ENCODE data around the gene ACCS.

Gene ACCS

DNA sequence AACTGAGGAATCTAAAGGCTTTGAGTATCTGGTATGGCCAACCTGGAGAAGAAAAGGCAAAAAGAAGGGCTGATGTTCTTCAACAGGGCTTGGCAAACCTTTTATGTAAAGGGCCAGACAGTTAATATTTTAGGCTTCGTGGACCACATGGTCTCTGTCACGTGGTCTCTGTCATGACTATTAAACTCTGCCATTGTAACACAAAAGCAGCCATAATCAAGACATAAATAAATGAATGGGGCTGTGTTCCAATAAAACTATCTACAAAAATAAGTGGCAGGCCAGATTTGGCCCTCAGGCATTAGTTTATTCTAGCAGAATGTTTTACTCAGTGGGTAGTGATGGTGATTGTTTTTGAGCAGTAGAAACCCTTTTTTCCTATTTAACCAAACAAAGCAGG lies 18.8 kb upstream of the ACCS start:
- Histone ChIP-seq H3K9me3 (ENCODE audit: insufficient read depth, low read depth, low read length) (no peaks in the 10 kb centered on the region), H3K27ac (ENCODE audit: low read length) (no peak overlapping the region), H3K4me1 (ENCODE audit: insufficient read depth, low read length) (no peaks in the 10 kb centered on the region), H3K9ac (ENCODE audit: low read depth, low read length) (no peak overlapping the region), H3K36me3 (ENCODE audit: insufficient read depth, low read depth, low read length) (no peaks in the 10 kb centered on the region), H3K4me3 (ENCODE audit: low read length) (no peak overlapping the region), H3K27me3 (ENCODE audit: insufficient read depth, low read length) (no peaks in the 10 kb centered on the region; the same call in 1 of the 2 replicates)

DNA sequence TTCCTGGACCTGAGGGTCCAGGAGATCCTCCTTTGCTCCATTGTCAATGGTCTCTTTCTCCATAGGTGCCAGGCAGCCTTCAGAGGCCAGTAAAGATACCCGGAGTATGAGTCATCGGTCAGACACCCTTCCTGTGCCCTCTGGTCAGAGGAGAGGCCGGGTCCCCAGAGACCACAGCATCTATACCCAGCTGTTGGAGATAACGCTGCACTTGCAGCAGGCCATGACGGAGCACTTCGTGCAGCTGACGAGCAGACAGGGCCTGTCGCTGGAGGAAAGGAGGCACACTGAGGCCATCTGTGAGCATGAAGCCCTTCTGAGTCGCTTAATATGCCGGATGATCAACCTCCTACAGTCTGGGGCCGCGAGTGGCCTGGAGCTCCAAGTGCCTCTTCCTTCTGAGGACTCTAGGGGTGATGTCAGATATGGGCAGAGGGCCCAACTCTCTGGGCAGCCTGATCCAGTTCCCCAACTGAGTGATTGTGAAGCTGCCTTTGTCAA lies 18.1 kb upstream of the ACCS start, which contains the start of gene ACCSL:
ACCSL (plus strand) TSS at position 51 of the 501 bp plus-strand sequence; CDS start at position 107, 56 bp downstream.
- Histone ChIP-seq H3K27me3 (ENCODE audit: insufficient read depth, low read length) (no peaks in the 10 kb centered on the region; the same call in 1 of the 2 replicates), H3K36me3 (ENCODE audit: insufficient read depth, low read depth, low read length) (no peaks in the 10 kb centered on the region), H3K4me3 (ENCODE audit: low read length) (no peak within 1 kb of the TSS), H3K4me1 (ENCODE audit: insufficient read depth, low read length) (no peaks in the 10 kb centered on the region), H3K9me3 (ENCODE audit: insufficient read depth, low read depth, low read length) (no peaks in the 10 kb centered on the region), H3K9ac (ENCODE audit: low read depth, low read length) (no peak within 1 kb of the TSS), H3K27ac (ENCODE audit: low read length) (no peak within 1 kb of the TSS)

DNA sequence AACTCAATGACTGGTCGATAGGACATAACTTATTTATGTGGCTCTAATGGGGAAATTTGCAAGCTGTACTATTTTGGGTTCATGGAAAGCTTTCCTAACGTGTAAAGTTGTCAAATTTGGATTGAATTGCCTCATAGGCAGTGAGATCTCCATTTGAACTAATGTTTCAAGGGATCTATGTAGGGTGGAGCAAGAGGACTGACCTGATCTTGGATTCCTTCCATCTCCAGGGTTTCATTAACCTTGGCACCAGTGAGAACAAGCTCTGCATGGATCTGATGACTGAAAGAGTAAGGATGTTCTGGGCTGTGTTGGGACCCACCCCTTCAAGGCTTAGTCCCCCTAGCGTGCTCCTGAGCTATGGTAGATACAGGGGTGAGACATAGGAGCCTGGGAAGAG lies 16.2 kb upstream of the ACCS start:
- Histone ChIP-seq H3K4me3 (ENCODE audit: low read length) (no peak overlapping the region), H3K27ac (ENCODE audit: low read length) (no peak overlapping the region), H3K4me1 (ENCODE audit: insufficient read depth, low read length) (no peaks in the 10 kb centered on the region), H3K36me3 (ENCODE audit: insufficient read depth, low read depth, low read length) (no peaks in the 10 kb centered on the region), H3K9me3 (ENCODE audit: insufficient read depth, low read depth, low read length) (no peaks in the 10 kb centered on the region), H3K27me3 (ENCODE audit: insufficient read depth, low read length) (no peaks in the 10 kb centered on the region; the same call in 1 of the 2 replicates), H3K9ac (ENCODE audit: low read depth, low read length) (no peak overlapping the region)

DNA sequence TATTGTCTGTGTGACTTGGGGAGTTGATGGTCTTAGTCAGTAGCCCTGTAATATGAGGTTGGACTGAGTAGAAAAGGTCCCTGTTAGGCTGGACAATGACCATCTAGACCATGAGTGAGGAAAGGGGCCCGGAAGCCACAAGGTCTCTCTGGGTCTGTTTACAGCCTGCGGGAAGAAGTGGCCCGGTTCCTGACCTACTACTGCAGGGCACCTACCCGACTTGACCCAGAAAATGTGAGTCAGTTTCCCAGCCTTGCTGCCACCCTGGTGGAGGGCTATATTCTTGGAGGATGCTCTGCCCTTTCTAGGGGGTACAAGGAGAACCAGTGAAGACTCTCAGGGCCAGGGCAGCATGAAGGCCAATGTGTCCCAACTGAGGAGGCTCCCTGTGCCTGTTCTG lies 14.9 kb upstream of the ACCS start:
- Histone ChIP-seq H3K36me3 (ENCODE audit: insufficient read depth, low read depth, low read length) (no peaks in the 10 kb centered on the region), H3K27me3 (ENCODE audit: insufficient read depth, low read length) (no peaks in the 10 kb centered on the region; the same call in 1 of the 2 replicates), H3K9ac (ENCODE audit: low read depth, low read length) (no peak overlapping the region), H3K27ac (ENCODE audit: low read length) (no peak overlapping the region), H3K9me3 (ENCODE audit: insufficient read depth, low read depth, low read length) (no peaks in the 10 kb centered on the region), H3K4me1 (ENCODE audit: insufficient read depth, low read length) (no peaks in the 10 kb centered on the region), H3K4me3 (ENCODE audit: low read length) (no peak overlapping the region)

DNA sequence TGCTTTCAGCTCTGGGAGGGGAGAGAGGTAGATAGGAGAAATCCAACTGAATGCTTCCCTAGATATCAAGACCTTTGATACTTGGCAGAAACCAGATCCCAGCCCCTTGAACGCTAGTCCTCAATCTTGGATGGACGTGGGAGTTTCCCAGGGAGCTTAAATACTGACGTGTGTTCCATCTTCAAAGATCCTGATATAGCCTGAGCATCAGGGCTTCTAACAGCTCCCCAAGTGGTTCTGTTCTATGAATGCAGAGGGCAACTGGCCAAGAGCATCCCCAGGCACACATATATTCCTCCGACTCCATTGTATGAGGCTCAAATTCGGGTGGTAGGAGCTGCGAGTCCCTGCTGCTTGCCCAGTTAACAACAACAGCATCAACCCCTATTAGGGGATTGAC lies 8.7 kb upstream of the ACCS start:
- no peak overlapping the region for H3K9ac ChIP-seq (ENCODE audit: low read depth, low read length)
- no peak overlapping the region for H3K27ac ChIP-seq (ENCODE audit: low read length)
- H3K9me3 ChIP-seq (ENCODE audit: insufficient read depth, low read depth, low read length): no peaks in the 10 kb centered on the region
- H3K4me1 ChIP-seq (ENCODE audit: insufficient read depth, low read length): no peaks in the 10 kb centered on the region
- H3K4me3 ChIP-seq (ENCODE audit: low read length): no peak overlapping the region
- H3K36me3 ChIP-seq (ENCODE audit: insufficient read depth, low read depth, low read length): no peaks in the 10 kb centered on the region
- H3K27me3 ChIP-seq (ENCODE audit: insufficient read depth, low read length): no peaks in the 10 kb centered on the region

DNA sequence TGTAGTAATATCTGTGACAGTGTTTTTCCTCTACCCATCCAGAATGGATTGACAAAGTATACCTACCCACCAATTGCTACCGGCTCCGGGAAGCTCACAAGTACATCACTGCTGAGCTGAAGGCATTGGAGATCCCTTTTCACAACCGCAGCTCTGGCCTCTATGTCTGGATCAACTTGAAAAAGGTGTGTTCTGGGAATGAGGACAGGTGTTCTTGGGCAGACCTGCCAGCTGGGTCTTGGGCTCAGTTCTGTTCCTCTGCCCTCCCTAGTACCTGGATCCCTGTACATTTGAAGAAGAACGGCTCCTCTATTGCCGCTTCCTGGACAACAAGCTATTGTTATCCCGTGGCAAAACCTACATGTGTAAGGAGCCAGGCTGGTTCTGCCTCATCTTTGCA lies 7.8 kb upstream of the ACCS start:
- no peaks in the 10 kb centered on the region for H3K36me3 ChIP-seq (ENCODE audit: insufficient read depth, low read depth, low read length)
- no peaks in the 10 kb centered on the region for H3K27me3 ChIP-seq (ENCODE audit: insufficient read depth, low read length)
- H3K27ac ChIP-seq (ENCODE audit: low read length): no peak overlapping the region
- no peak overlapping the region for H3K9ac ChIP-seq (ENCODE audit: low read depth, low read length)
- no peaks in the 10 kb centered on the region for H3K9me3 ChIP-seq (ENCODE audit: insufficient read depth, low read depth, low read length)
- H3K4me1 ChIP-seq (ENCODE audit: insufficient read depth, low read length): peaks cover 4% of the 10 kb centered on the region; the same call in 1 of the 2 replicates
- no peak overlapping the region for H3K4me3 ChIP-seq (ENCODE audit: low read length)

DNA sequence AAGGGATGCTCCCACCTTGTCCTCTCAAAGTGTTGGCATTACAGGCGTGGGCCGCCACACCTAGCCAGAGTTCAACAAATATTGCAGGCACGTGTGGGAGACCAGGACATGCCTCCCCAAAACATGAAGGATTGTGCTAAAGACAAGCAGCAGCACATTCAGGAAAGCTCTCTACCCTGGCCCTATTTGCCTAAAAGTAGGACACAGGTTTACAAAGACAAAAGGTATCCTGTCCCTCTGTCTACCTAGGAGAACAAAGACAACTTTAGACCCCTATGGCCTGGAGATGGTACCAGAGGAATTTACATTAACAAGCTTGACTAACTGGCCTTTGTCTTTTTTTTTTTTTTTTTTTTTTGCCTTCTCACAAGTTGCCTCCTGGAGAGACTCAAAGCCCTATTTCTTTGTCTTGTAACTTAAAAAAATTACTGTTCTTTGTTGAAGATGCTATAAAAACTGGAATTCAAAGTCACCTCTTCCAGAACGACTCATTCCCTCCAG lies 859 bp upstream of the ACCS start:
- peaks cover 12% of the 10 kb centered on the region; the same call in 1 of the 2 replicates for H3K27me3 ChIP-seq (ENCODE audit: insufficient read depth, low read length)
- peaks cover 25% of the 10 kb centered on the region; the same call in 1 of the 2 replicates for H3K4me1 ChIP-seq (ENCODE audit: insufficient read depth, low read length)
- H3K36me3 ChIP-seq (ENCODE audit: insufficient read depth, low read depth, low read length): no peaks in the 10 kb centered on the region
- H3K9ac ChIP-seq (ENCODE audit: low read depth, low read length): peak overlapping the region; percentile 93; the same call in 1 of the 2 replicates
- peak overlapping the region; percentile 88 for H3K4me3 ChIP-seq (ENCODE audit: low read length)
- peak overlapping the region; percentile 63 for H3K27ac ChIP-seq (ENCODE audit: low read length)
- no peaks in the 10 kb centered on the region for H3K9me3 ChIP-seq (ENCODE audit: insufficient read depth, low read depth, low read length)

DNA sequence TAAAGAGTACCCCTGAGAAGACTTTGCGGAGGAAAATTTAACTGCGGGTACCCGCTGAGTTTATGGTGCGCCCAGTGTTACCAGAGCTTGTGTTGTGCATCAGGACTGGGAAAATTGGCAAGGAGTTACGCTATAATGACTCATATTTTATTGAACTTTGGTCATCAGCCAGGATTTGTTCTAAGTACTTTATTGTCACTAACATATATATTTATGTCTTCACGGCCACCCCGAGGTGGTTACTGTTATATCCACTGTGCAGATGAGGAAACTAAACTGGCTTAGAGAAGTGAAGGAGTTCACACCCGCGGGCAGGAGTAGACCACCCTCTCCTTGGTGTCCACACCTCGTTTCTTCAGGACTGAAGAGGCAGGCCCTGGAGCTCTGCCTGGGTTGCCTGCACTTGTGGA lies 667 bp downstream of the ACCS start:
- H3K9me3 ChIP-seq (ENCODE audit: insufficient read depth, low read depth, low read length): no peaks in the 10 kb centered on the region
- peak overlapping the region; percentile 63 for H3K27ac ChIP-seq (ENCODE audit: low read length)
- H3K27me3 ChIP-seq (ENCODE audit: insufficient read depth, low read length): peaks cover 12% of the 10 kb centered on the region; the same call in 1 of the 2 replicates
- peak overlapping the region; percentile 88 for H3K4me3 ChIP-seq (ENCODE audit: low read length)
- H3K36me3 ChIP-seq (ENCODE audit: insufficient read depth, low read depth, low read length): no peaks in the 10 kb centered on the region
- peaks cover 25% of the 10 kb centered on the region; the same call in 1 of the 2 replicates for H3K4me1 ChIP-seq (ENCODE audit: insufficient read depth, low read length)
- peak overlapping the region; percentile 93 for H3K9ac ChIP-seq (ENCODE audit: low read depth, low read length)

DNA sequence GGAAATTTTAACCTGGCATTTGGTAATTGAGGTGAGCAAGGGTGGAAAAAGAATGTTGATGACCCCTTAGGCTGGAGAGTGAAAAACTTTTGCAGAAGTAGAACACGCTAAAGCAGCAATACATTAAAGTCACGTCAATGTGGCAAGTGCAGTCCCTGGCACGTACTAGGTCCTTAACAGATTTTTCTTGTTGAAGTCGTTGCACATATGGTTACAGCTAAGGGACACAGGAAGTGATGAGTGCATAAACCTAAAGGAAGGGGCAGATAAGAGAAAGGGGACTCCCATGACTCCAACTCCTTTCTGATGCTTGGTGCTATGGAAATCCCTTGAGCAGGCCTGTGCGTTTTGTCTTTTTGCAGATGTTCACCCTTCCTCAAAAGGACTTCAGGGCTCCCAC lies 1.2 kb downstream of the ACCS start:
- Histone ChIP-seq H3K27me3 (ENCODE audit: insufficient read depth, low read length) (peaks cover 12% of the 10 kb centered on the region; the same call in 1 of the 2 replicates), H3K4me1 (ENCODE audit: insufficient read depth, low read length) (peaks cover 25% of the 10 kb centered on the region; the same call in 1 of the 2 replicates), H3K27ac (ENCODE audit: low read length) (no peak overlapping the region), H3K4me3 (ENCODE audit: low read length) (peak overlapping the region; percentile 88), H3K9me3 (ENCODE audit: insufficient read depth, low read depth, low read length) (no peaks in the 10 kb centered on the region), H3K9ac (ENCODE audit: low read depth, low read length) (peak overlapping the region; percentile 93; the same call in 1 of the 2 replicates), H3K36me3 (ENCODE audit: insufficient read depth, low read depth, low read length) (no peaks in the 10 kb centered on the region)

DNA sequence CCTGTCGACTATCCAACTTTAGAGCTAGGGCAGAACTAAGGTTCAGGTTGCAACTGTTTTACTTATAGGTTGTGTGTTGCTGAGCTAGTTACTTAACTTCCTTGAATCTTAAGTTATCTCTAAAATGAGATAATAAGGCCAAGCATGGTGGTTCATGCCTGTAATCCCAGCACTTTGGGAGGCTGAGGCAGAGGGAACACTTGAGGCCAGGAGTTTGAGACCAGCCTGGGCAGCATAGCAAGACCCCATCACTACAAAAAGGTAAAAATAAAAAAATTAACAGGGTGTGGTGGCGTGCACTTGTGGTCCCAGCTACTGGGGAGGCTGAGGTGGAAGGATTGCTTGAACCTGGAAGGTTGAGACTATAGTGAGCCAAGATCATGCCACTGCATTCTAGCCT lies 2.1 kb downstream of the ACCS start:
- Histone ChIP-seq H3K9me3 (ENCODE audit: insufficient read depth, low read depth, low read length) (no peaks in the 10 kb centered on the region), H3K27me3 (ENCODE audit: insufficient read depth, low read length) (peaks cover 12% of the 10 kb centered on the region; the same call in 1 of the 2 replicates), H3K4me1 (ENCODE audit: insufficient read depth, low read length) (peaks cover 21% of the 10 kb centered on the region; the same call in 1 of the 2 replicates), H3K9ac (ENCODE audit: low read depth, low read length) (no peak overlapping the region), H3K27ac (ENCODE audit: low read length) (no peak overlapping the region), H3K36me3 (ENCODE audit: insufficient read depth, low read depth, low read length) (no peaks in the 10 kb centered on the region), H3K4me3 (ENCODE audit: low read length) (no peak overlapping the region)

DNA sequence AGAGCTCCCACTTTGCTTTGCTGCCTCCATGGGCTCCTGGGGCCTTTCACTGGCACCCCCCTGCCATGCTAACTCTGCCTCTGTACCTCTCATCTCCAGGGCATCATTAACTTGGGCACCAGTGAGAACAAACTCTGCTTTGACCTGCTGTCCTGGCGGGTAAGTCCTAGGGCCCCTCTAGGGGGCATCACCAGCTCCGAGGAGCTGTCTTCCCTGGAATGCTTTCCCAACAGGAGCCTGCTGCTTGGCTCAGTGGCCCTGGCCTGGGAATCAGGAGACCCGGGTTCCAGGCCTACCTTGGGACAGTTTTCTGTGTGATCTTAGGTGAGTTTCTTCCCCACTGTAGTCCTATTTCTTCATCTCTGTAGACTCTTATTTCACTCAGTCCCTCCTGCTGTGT lies 5.1 kb downstream of the ACCS start:
- Histone ChIP-seq H3K36me3 (ENCODE audit: insufficient read depth, low read depth, low read length) (no peaks in the 10 kb centered on the region), H3K9me3 (ENCODE audit: insufficient read depth, low read depth, low read length) (no peaks in the 10 kb centered on the region), H3K4me3 (ENCODE audit: low read length) (no peak overlapping the region), H3K27me3 (ENCODE audit: insufficient read depth, low read length) (peaks cover 12% of the 10 kb centered on the region; the same call in 1 of the 2 replicates), H3K4me1 (ENCODE audit: insufficient read depth, low read length) (peaks cover 8% of the 10 kb centered on the region; the same call in 1 of the 2 replicates), H3K27ac (ENCODE audit: low read length) (no peak overlapping the region), H3K9ac (ENCODE audit: low read depth, low read length) (no peak overlapping the region)
